ENCODE data around the gene ZNF302. TPM values are rescaled to one million over a fixed set of nuclear protein-coding genes. Genes with fewer than 3 reads are reported as not detected.

Gene ZNF302
- total RNA-seq, 1 donor from 2014 or later = 14.7 TPM

- TF ChIP-seq, protein P1, sequence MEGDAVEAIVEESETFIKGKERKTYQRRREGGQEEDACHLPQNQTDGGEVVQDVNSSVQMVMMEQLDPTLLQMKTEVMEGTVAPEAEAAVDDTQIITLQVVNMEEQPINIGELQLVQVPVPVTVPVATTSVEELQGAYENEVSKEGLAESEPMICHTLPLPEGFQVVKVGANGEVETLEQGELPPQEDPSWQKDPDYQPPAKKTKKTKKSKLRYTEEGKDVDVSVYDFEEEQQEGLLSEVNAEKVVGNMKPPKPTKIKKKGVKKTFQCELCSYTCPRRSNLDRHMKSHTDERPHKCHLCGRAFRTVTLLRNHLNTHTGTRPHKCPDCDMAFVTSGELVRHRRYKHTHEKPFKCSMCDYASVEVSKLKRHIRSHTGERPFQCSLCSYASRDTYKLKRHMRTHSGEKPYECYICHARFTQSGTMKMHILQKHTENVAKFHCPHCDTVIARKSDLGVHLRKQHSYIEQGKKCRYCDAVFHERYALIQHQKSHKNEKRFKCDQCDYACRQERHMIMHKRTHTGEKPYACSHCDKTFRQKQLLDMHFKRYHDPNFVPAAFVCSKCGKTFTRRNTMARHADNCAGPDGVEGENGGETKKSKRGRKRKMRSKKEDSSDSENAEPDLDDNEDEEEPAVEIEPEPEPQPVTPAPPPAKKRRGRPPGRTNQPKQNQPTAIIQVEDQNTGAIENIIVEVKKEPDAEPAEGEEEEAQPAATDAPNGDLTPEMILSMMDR (IDR thresholded peaks at IDR 0.05; ENCODE audit: insufficient read depth, low read length, poor library complexity, severe bottlenecking) = no peak
- Histone ChIP-seq H3K4me3 (ENCODE audit: low read depth, low read length) (peak overlapping the region; percentile 61), H3K27me3 (ENCODE audit: control insufficient read depth, insufficient read depth, low read length) (no peaks in the 10 kb centered on the region), H3K36me3 (ENCODE audit: control insufficient read depth, insufficient read depth, low read length) (peaks cover 2% of the 10 kb centered on the region)
- DNase-seq (ENCODE audit: low read depth) = peak; percentile 48
These were observed 57.1 kb downstream of the ZNF302 start for GRCh38 chr19:34734537-34735103.

Other genes starting within 250 kb of the ZNF302 start
- 88.9 and 89.1 TPM in 2 replicates for gene UBA2, start 249.3 kb upstream of the ZNF302 start, total RNA-seq
- 33.4 and 50.5 TPM in 2 replicates for gene WTIP, start 195.9 kb upstream of the ZNF302 start, total RNA-seq
- 0.38 and 0.62 TPM in 2 replicates for gene SCGB2B2, start 519 bp upstream of the ZNF302 start, total RNA-seq
- gene ZNF181, start 56.6 kb downstream of the ZNF302 start, total RNA-seq = 14.3 and 21.1 TPM in 2 replicates
- 4.6 and 7.7 TPM in 2 replicates for gene ZNF599, start 95.5 kb downstream of the ZNF302 start, total RNA-seq
- gene ZNF30, start 249.2 kb downstream of the ZNF302 start, total RNA-seq = 1.6 and 2.1 TPM in 2 replicates